GM20000 (cell line): ENCODE measurements around the gene FLCN.

Experiments
- DNase-seq: peaks from one replicate; pipeline ENCODE4 v3.0.0; 2012; ENCODE audit warnings: low spot score
- CTCF ChIP-seq: IDR thresholded peaks from 2 replicates; pipeline ENCODE4 v1.5.1; 2012; ENCODE audit warnings: mild to moderate bottlenecking, control low read depth; ENCODE audit errors: extremely low read depth, missing control alignments

FLCN gene

DNA sequence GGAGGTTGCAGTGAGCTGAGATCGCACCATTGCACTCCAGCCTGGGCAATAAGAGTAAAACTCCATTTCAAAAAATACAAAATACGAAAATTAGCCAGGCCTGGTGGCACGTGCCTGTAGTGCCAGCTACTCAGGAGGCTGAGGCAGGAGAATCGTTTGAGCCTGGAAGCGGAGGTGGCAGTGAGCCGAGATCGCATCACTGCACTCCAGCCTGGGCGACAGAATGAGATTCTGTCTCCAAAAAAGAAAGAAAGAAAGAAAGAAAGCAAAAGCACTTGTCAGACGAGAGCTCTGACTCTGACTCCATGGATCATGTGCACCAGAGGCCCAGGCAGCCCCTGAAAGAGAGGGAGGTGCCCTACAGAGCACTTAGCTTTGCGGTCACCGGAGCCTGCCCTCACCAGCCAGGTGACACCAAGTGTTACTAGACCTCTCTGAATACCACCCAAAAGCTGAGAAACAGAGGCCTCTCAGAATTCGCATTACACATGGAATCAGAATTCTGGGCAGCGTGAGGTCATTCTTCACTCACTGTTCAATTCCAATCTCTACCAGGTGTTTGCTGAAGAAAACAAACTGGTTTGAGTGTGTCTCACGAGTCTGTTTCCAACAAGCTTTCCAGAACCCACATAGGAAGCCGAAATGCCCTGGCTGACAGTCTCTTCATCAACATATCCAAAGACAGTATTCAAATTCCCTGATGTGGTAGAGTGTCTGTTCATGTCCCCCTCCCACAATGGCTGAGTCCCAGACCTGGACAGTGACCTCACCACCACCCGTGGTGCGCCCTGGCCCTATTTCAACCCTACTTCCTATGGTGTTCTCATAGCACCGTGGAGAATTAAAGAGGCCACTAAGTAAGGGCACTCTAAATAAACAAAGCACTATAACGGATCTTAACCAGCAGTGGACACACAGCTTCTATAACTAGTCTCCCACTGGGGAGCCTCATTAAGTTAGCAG is 1.5 kb downstream of the FLCN start:
- no peak for TF ChIP-seq CTCF
- no peak for DNase-seq

DNA sequence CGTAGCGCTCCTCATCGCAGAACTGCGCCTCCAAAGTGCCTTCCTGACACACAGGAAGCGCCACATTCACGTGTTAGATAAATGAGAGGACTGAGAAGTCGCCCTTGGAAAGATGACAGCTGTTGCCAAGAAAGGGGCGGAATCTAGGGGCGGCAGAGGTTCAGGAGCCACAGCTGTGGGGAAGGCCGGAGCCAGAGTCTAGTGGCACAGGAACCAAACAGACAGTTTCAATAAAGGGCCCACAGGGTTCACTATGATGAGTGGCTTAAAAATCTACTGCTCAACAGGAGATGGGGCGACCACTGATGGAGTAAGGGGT is 4.7 kb downstream of the FLCN start:
- DNase-seq, result no peak
- no peak for TF ChIP-seq CTCF

- DNase-seq, result no peak
These were observed 5.2 kb downstream of the FLCN start for GRCh38 chr17:17231621-17232302.

GRCh38 chr17:17229416-17230384 is 7.3 kb downstream of the FLCN start:
- DNase-seq, result no peak
- no peak for TF ChIP-seq CTCF

More at GRCh38 chr17:17231621-17232302, 5.2 kb downstream of the FLCN start:
- TF ChIP-seq CTCF, result no peak

DNA sequence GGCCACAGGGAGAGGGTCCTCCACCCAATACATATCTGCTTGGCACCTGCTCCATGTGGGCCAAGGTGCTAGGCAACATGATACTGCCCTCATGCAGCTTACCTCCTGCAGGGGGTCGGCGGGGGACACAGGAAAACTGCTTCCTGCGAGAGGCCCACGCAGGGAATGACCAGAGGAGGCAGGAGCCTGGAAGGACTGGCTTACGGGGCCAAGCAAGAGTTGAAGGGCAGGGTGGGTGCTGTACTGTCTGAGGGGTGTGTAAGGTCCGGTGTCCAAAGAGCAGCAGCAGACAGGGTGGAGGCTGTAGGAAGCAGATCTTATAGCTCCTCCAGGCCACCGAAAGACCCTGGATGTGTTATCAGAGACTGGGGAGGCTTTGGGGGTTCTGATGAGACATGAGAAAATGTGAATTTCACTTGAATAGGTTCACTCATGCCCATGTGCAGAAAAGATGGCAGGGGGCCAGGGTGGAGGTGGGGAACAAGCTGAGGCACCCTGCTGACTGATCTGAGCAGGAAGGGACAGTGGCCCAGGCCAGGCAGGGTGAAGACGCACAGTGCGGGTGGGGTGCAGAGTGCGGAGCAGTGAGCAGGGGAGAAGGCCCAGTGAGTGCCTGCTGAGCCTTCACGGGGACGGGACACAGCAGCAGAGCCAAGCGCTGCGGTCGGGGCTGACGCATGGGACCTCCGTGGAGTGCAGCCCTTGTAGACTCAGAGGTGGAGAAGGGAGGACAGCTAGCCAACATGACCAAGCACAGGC is 8.3 kb downstream of the FLCN start:
- DNase-seq, result no peak
- no peak for TF ChIP-seq CTCF

GRCh38 chr17:17227608-17228520 is 9.1 kb downstream of the FLCN start:
- no peak for TF ChIP-seq CTCF
- no peak for DNase-seq
